Neutrophil (primary cell): ENCODE data around the gene MRPL43.

Source experiments
- H3K27ac ChIP-seq: fragments of 200-600 bp; sonication (generic); 2 replicates; pipeline ENCODE4 v1.5.1; 2016; ENCODE audit warnings: mild to moderate bottlenecking, moderate library complexity
- H3K27me3 ChIP-seq: fragments of 200-600 bp; sonication (generic); 2 replicates; pipeline ENCODE4 v1.6.0; 2016; ENCODE audit warnings: mild to moderate bottlenecking
- H3K36me3 ChIP-seq: fragments of 200-600 bp; sonication (generic); 2 replicates; pipeline ENCODE4 v1.5.1; 2017
- H3K4me1 ChIP-seq, 2 experiments: fragments of 200-600 bp in 1 of 2; sonication (generic) in 1 of 2; 1 replicate in 1 of 2; 2 replicates in 1 of 2; pipeline versions ENCODE4 v1.5.1 to v1.6.1; 2013 to 2016; ENCODE audit warnings: low read depth in 1 of 2, low read length in 1 of 2, mild to moderate bottlenecking in 1 of 2, moderate library complexity in 1 of 2; ENCODE audit not compliant: control insufficient read depth in 1 of 2, insufficient read depth in 1 of 2
- H3K4me3 ChIP-seq, 2 experiments: fragments of 200-600 bp in 1 of 2; sonication (generic) in 1 of 2; 1 replicate in 1 of 2; 2 replicates in 1 of 2; pipeline ENCODE4 v1.5.1; 2013 to 2016; ENCODE audit warnings: low read depth in 1 of 2, low read length in 1 of 2, mild to moderate bottlenecking in 1 of 2, moderate library complexity in 1 of 2
- H3K9me3 ChIP-seq: fragments of 200-600 bp; sonication (generic); 2 replicates; pipeline ENCODE4 v1.5.1; 2016
- TF ChIP-seq, protein P1 (sequence below): fragments of 200-600 bp; sonication (generic); IDR thresholded peaks from 2 replicates; pipeline ENCODE4 v1.5.1; 2016; ENCODE audit warnings: antibody characterized with exemption

Gene MRPL43

DNA sequence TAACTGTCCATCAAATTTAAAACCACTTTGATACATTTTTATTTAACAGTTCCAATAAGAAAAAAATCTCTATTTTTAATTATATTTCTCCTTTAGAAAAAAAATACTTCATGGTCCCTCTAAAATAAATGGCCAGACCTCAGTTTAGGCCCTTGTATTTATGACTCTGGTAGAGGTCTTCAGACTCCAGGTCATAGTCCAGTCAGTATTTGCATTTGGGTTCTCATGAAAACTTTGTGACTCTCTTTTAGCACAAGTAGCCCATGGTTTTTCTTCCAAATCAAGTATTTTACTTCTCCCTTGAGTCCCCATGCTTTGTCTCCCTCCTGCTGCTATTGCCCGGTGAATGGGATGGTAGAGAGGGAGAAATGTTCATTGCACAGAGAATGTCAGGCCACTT, 23.5 kb downstream of the MRPL43 start:
- no peaks in the 10 kb centered on the region for H3K9me3 ChIP-seq
- H3K4me1 ChIP-seq: no peaks in the 10 kb centered on the region
- no peak overlapping the region for H3K27ac ChIP-seq
- TF ChIP-seq, protein P1, sequence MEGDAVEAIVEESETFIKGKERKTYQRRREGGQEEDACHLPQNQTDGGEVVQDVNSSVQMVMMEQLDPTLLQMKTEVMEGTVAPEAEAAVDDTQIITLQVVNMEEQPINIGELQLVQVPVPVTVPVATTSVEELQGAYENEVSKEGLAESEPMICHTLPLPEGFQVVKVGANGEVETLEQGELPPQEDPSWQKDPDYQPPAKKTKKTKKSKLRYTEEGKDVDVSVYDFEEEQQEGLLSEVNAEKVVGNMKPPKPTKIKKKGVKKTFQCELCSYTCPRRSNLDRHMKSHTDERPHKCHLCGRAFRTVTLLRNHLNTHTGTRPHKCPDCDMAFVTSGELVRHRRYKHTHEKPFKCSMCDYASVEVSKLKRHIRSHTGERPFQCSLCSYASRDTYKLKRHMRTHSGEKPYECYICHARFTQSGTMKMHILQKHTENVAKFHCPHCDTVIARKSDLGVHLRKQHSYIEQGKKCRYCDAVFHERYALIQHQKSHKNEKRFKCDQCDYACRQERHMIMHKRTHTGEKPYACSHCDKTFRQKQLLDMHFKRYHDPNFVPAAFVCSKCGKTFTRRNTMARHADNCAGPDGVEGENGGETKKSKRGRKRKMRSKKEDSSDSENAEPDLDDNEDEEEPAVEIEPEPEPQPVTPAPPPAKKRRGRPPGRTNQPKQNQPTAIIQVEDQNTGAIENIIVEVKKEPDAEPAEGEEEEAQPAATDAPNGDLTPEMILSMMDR: no peak
- peaks cover 10% of the 10 kb centered on the region for H3K27me3 ChIP-seq
- peaks cover 64% of the 10 kb centered on the region for H3K36me3 ChIP-seq
- H3K4me3 ChIP-seq: no peak overlapping the region

DNA sequence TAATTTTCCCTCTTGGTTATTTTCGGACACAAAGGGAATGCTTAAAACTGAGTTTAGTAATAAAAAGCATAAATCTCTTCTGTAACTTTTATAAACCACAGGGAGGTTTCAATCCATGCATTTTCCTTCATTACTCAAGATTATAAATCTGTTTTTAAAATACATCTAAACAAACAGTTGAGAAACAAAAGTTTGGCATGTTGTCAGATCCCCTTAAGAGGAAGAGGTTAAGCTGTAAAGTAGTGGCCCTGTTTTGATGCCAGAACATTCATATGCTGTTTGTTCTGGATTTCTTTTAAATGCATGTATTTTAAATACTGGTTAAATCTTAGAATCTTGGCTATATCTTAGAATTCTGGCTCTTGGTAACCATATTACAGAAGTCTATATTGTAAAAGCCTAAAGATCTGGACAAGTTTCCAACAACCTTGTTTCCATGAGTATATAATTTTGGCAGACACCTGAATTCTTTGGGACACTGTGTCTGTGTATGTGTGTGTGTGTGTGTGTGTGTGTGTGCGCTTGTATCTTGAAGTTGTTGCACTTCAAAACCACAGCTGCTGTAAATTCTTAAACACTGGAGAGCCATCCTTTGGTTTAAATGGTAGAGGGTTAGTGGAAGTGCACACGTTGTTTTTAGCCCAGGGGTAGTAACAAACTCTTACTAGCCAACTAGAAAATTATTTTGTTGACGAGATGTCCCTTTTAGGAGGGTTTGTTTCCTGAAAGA, 24.8 kb downstream of the MRPL43 start:
- no peak overlapping the region for H3K4me3 ChIP-seq
- no peaks in the 10 kb centered on the region for H3K4me1 ChIP-seq
- TF ChIP-seq, protein P1: no peak
- peaks cover 77% of the 10 kb centered on the region for H3K36me3 ChIP-seq
- no peak overlapping the region for H3K27ac ChIP-seq
- H3K9me3 ChIP-seq: no peaks in the 10 kb centered on the region
- H3K27me3 ChIP-seq: no peaks in the 10 kb centered on the region

DNA sequence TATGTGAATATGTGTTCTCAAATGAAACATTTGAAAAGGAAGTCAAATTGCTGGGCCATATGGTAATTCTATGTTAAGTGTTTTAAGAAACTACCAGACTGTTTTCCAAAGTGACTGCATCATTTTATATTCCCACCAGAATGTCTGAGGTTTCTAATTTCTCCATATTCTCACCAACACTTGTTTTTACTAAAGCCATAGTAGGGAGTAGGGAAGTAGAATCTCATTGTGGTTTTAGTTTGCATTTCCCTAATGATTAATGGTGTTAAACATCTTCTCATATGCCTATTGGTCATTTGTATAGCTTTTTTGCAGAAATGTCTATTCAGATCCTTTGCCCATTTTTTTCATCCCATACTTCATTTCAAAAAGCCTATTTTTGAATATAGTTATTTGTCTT, 27.0 kb downstream of the MRPL43 start:
- TF ChIP-seq, protein P1: no peak
- no peak overlapping the region for H3K27ac ChIP-seq
- no peaks in the 10 kb centered on the region for H3K4me1 ChIP-seq
- H3K9me3 ChIP-seq: no peaks in the 10 kb centered on the region
- H3K36me3 ChIP-seq: peaks cover 83% of the 10 kb centered on the region
- H3K27me3 ChIP-seq: no peaks in the 10 kb centered on the region
- H3K4me3 ChIP-seq: no peak overlapping the region

DNA sequence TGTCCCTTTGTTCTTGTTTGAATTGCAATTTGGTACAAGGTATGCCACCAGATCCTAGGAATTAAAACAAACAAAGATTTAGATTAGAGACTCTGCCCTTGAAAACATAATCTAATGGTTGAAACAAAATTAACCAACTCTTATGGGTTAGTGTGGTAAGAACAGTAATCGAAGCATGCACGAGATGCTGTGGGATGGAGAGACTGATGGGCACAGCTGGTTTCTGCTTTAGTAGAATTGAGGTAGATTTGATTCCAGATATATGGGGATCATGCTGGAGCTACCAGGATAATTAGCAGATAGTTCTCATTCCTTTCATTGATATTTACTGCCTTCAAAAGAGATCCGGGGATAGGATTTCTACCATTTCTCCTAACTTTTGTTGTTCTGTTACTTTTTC, 38.4 kb downstream of the MRPL43 start:
- Histone ChIP-seq H3K27ac (no peak overlapping the region), H3K27me3 (no peaks in the 10 kb centered on the region), H3K4me3 (no peak overlapping the region), H3K4me1 (no peaks in the 10 kb centered on the region), H3K9me3 (no peaks in the 10 kb centered on the region), H3K36me3 (peaks cover 91% of the 10 kb centered on the region)
- TF ChIP-seq, protein P1: no peak

DNA sequence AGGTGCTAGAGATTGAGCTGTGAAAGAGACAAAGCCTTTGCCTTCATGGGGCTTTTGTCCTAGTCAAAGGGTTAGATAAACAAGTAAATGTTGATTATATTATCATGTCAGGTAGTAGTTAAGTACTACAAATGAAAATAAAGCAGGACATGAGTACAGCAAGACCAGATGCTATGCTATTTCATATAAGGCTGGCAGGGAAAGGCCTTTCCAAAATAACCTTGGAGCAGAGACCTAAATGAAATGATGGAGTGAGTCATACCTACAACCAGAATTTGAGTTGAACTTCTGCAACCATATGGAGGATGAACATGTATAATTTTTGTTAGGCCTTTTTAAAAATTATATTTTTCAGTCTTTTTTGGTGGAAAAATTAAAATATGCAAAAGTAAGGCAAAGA, 41.5 kb downstream of the MRPL43 start:
- Histone ChIP-seq H3K36me3 (peaks cover 92% of the 10 kb centered on the region), H3K27me3 (no peaks in the 10 kb centered on the region), H3K27ac (no peak overlapping the region), H3K4me3 (no peak overlapping the region), H3K4me1 (no peaks in the 10 kb centered on the region), H3K9me3 (no peaks in the 10 kb centered on the region)
- TF ChIP-seq, protein P1: no peak
